Measurements from ENCODE around the gene MALRD1. TPM values are rescaled to one million over a fixed set of nuclear protein-coding genes. Genes with fewer than 3 reads are reported as not detected.

The MALRD1 gene
- total RNA-seq, 1 donor from 2014 or later, result 0.84 TPM

GRCh38 chr10:19469521-19469920, 420.9 kb downstream of the MALRD1 start:
- DNase-seq (ENCODE audit: low read depth, low spot score), result no peak
- Mint-ChIP-seq H3K36me3 (ENCODE audit: low read depth) (no peaks in the 10 kb centered on the region), H3K9me3 (peaks cover 9% of the 10 kb centered on the region), H3K27ac (ENCODE audit: unreplicated experiment) (no peak overlapping the region), H3K27me3 (ENCODE audit: low read depth) (no peaks in the 10 kb centered on the region), H3K4me1 (no peaks in the 10 kb centered on the region), H3K4me3 (no peak overlapping the region)
- no peak for TF ChIP-seq CTCF (conservative IDR thresholded peaks at IDR 0.05)

DNA sequence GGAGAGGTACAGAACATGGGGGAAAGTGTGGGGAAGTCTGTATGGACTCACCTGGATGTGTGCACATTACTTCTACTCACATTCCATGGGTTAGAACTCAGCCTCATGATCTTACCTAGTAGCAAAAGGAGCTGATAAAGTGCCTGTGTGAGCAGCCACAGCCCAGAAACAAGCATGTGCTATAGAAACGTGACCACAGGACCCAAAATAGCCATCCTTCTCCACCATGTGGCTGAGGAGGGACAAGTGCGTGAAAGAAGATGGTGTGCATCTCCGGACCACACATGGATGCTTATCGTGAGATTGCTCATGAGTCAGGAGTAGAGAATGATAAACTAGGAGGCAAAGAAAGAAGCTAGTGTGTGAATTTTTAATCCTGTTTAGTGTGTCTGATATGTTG, 431.3 kb downstream of the MALRD1 start:
- Mint-ChIP-seq H3K4me3 (no peak overlapping the region), H3K36me3 (ENCODE audit: low read depth) (no peaks in the 10 kb centered on the region), H3K27me3 (ENCODE audit: low read depth) (no peaks in the 10 kb centered on the region), H3K27ac (ENCODE audit: unreplicated experiment) (no peak overlapping the region), H3K9me3 (no peaks in the 10 kb centered on the region), H3K4me1 (no peaks in the 10 kb centered on the region)
- TF ChIP-seq CTCF (conservative IDR thresholded peaks at IDR 0.05), result no peak
- DNase-seq (ENCODE audit: low read depth, low spot score), result no peak

DNA sequence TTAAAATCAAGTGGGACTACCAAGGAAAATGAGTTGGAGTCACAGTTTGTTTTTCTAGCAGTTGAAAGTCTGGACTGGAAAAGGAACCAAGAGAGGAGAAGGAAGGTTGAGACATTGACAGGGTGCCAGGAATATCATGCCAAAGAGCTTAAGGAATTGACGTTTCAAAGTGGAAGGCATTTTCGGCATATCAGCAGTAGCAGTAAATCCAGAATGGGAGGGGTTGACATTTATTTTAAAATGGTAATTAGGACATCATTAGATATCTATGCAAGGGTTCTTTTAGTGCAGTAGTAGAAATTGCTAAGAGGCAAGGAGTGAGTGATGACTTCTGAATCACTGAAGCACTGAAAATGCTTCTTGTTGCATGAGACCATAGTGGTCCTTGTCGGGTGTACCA, 431.8 kb downstream of the MALRD1 start:
- no peak for TF ChIP-seq CTCF (conservative IDR thresholded peaks at IDR 0.05)
- Mint-ChIP-seq H3K9me3 (no peaks in the 10 kb centered on the region), H3K4me3 (no peak overlapping the region), H3K27ac (ENCODE audit: unreplicated experiment) (no peak overlapping the region), H3K4me1 (no peaks in the 10 kb centered on the region), H3K36me3 (ENCODE audit: low read depth) (no peaks in the 10 kb centered on the region), H3K27me3 (ENCODE audit: low read depth) (no peaks in the 10 kb centered on the region)
- no peak for DNase-seq (ENCODE audit: low read depth, low spot score)

DNA sequence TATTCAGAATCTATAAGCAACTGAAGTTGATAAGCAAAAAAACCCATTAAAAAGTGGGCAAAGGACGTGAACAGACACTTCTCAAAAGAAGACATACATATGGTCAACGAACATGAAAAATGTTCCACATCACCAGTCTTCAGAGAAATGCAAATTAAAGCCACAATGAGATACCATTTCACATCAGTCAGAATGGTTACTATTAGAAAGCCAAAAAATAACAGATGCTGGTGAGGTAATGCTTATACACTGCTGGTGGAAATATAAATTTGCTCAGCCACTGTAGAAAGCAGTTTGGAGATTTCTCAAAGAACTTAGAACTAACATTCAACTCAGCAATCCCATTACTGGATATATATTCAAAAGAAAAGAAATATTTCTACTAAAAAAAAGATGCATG, 434.8 kb downstream of the MALRD1 start:
- Mint-ChIP-seq H3K4me3 (no peak overlapping the region), H3K27me3 (ENCODE audit: low read depth) (no peaks in the 10 kb centered on the region), H3K36me3 (ENCODE audit: low read depth) (no peaks in the 10 kb centered on the region), H3K27ac (ENCODE audit: unreplicated experiment) (no peak overlapping the region), H3K4me1 (peaks cover 3% of the 10 kb centered on the region), H3K9me3 (peaks cover 3% of the 10 kb centered on the region)
- DNase-seq (ENCODE audit: low read depth, low spot score), result no peak
- no peak for TF ChIP-seq CTCF (conservative IDR thresholded peaks at IDR 0.05)

DNA sequence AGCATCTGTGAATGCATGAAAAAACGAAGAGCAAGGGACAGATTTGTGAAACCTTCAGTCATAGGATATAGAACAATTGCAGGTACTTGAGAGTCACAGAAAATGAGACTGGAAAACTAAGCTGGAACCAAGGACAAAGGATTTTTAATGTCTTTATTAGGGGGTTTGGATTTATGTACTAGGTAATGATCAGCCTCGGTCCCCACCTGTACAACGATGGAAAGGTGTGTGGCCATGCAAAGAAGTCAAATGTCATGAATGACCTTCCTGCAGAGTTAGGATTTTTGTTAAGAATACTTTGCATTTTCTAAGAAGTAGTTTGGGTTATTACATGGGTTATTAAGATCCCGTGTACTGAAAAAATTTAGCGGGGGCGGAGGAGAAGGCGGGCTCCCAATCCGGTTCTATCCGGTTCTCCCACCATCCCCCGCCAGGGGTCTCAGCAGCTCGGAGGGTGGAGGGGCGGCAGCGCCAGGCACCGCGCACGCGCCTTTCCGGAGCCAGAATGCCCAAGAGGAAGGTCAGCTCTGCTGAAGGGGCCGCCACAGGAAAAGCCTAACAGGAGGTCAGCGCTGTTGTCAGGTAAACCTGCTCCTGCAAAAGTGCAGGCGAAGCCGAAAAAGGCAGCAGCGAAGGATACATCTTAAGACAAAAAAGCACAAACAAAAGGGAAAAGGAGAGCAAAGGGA, 440.1 kb downstream of the MALRD1 start:
- TF ChIP-seq CTCF (conservative IDR thresholded peaks at IDR 0.05), result peak; percentile 53
- H3K4me1 Mint-ChIP-seq, result peaks cover 16% of the 10 kb centered on the region
- H3K27me3 Mint-ChIP-seq (ENCODE audit: low read depth), result no peaks in the 10 kb centered on the region
- H3K27ac Mint-ChIP-seq (ENCODE audit: unreplicated experiment), result peak overlapping the region; percentile 15
- peak overlapping the region; percentile 60 for H3K4me3 Mint-ChIP-seq
- peaks cover 2% of the 10 kb centered on the region for H3K36me3 Mint-ChIP-seq (ENCODE audit: low read depth)
- peak; percentile 62 for DNase-seq (ENCODE audit: low read depth, low spot score)
- H3K9me3 Mint-ChIP-seq, result peaks cover 3% of the 10 kb centered on the region
